HCT116 (cell line): ENCODE data around the gene CDC42EP3. TPM values are rescaled to one million over a fixed set of nuclear protein-coding genes. Genes with fewer than 3 reads are reported as not detected.

Experiments used
- ATAC-seq: fragments of 200-7000 bp; cut with Tn5 transposase; 2 replicates; pipeline ENCODE4 v1.9.1; 2020; ENCODE audit warnings: mild to moderate bottlenecking, moderate library complexity
- BruUV-seq: library from RNA; stranded (reverse); fragments of 400-500 nt; replicated peaks from 2 replicates; lab custom pipeline; 2021; lab: Mats Ljungman, UMichigan
- CTCF ChIA-PET: fragments of 300-600 bp; sonication (Branson Sonifier 250); formaldehyde crosslinking; loops from one replicate; lab custom pipeline; 2021; ENCODE audit warnings: antibody characterized with exemption; lab: Charles Lee
- POLR2A ChIA-PET: fragments of 300-600, 350-600 bp; sonication (Branson Sonifier 250); formaldehyde crosslinking; loops from one replicate; lab custom pipeline; 2021; ENCODE audit warnings: antibody characterized with exemption; lab: Charles Lee
- RAD21 ChIA-PET, 2 experiments: fragments of 300-600 bp; sonication (Branson Sonifier 250); formaldehyde crosslinking; loops; one replicate each; lab custom pipeline; 2023; ENCODE audit warnings: low total read pairs in 2 of 2; ENCODE audit not compliant: uncharacterized antibody in 2 of 2, unreplicated experiment in 2 of 2, low non-redundant PET in 1 of 2; lab: Charles Lee
- DNase-seq: peaks from one replicate; pipeline ENCODE4 v3.0.0-alpha.2; 2010; ENCODE audit warnings: low read depth, low spot score
- H2AFZ ChIP-seq: fragments of 200-600 bp; shearing (Covaris generic), sonication (generic); 2 replicates; pipeline ENCODE4 v1.6.1; 2017; ENCODE audit warnings: low read depth, mixed run types, mixed read lengths, antibody characterized with exemption, low read length; ENCODE audit not compliant: poor library complexity, severe bottlenecking
- H3K27ac ChIP-seq: 2 replicates; pipeline ENCODE4 v1.5.1; 2012; ENCODE audit warnings: low read depth, low read length
- H3K27me3 ChIP-seq: fragments of 200-600 bp; sonication (generic); 2 replicates; pipeline ENCODE4 v1.6.1; 2016; ENCODE audit warnings: mixed run types, low read length, mixed read lengths; ENCODE audit not compliant: insufficient read depth
- H3K36me3 ChIP-seq, 2 experiments: fragments of 200-500 bp in 1 of 2; fragments of 200-600 bp in 1 of 2; sonication (Bioruptor generic) in 1 of 2; sonication (generic) in 1 of 2; 2 replicates each; pipeline versions ENCODE4 v1.5.1 to v1.6.1; 2014 to 2016; ENCODE audit warnings: low read length in 2 of 2, inconsistent platforms in 1 of 2, mixed read lengths in 1 of 2, mixed run types in 1 of 2; ENCODE audit not compliant: insufficient read depth in 2 of 2, control insufficient read depth in 1 of 2
- H3K4me1 ChIP-seq, 2 experiments: fragments of 200-600 bp in 1 of 2; sonication (generic) in 1 of 2; 2 replicates each; pipeline versions ENCODE4 v1.5.1 to v1.6.1; 2012 to 2017; ENCODE audit warnings: low read length in 2 of 2, inconsistent platforms in 1 of 2, mild to moderate bottlenecking in 1 of 2, mixed read lengths in 1 of 2, mixed run types in 1 of 2, moderate library complexity in 1 of 2; ENCODE audit not compliant: insufficient read depth in 2 of 2, control insufficient read depth in 1 of 2
- H3K4me2 ChIP-seq: fragments of 200-600 bp; sonication (generic); 2 replicates; pipeline ENCODE4 v1.6.1; 2017; ENCODE audit warnings: mixed run types, low read length, mixed read lengths
- H3K4me3 ChIP-seq, 2 experiments: fragments of 200-600 bp in 1 of 2; sonication (generic) in 1 of 2; replicated peaks in 1 of 2; 2 replicates each; pipeline ENCODE4 v1.5.1; 2011 to 2016; ENCODE audit warnings: low read length in 2 of 2, control low read depth in 1 of 2, low read depth in 1 of 2, mild to moderate bottlenecking in 1 of 2, mixed read lengths in 1 of 2, mixed run types in 1 of 2
- H3K79me2 ChIP-seq: fragments of 200-600 bp; sonication (generic); 2 replicates; pipeline ENCODE4 v1.6.1; 2017; ENCODE audit warnings: mild to moderate bottlenecking, mixed run types, low read length, moderate library complexity, mixed read lengths; ENCODE audit not compliant: insufficient read depth
- H3K9ac ChIP-seq: fragments of 200-600 bp; sonication (generic); 2 replicates; pipeline ENCODE4 v1.6.1; 2016; ENCODE audit warnings: low read length, mixed read lengths
- H3K9me2 ChIP-seq: fragments of 200-600 bp; sonication (generic), shearing (Covaris generic); 2 replicates; pipeline ENCODE4 v1.6.1; 2017; ENCODE audit warnings: mixed run types, mild to moderate bottlenecking, moderate library complexity; ENCODE audit not compliant: insufficient read depth
- H3K9me3 ChIP-seq, 2 experiments: fragments of 200-500 bp in 1 of 2; fragments of 200-600 bp in 1 of 2; sonication (Bioruptor generic) in 1 of 2; sonication (generic) in 1 of 2; 2 replicates each; pipeline ENCODE4 v1.6.1; 2014 to 2017; ENCODE audit warnings: low read length in 2 of 2, mixed read lengths in 2 of 2, inconsistent platforms in 1 of 2, low read depth in 1 of 2, mild to moderate bottlenecking in 1 of 2, mixed run types in 1 of 2, moderate library complexity in 1 of 2; ENCODE audit not compliant: control insufficient read depth in 1 of 2, insufficient read depth in 1 of 2
- H4K20me1 ChIP-seq: fragments of 200-600 bp; sonication (generic), shearing (Covaris generic); 2 replicates; pipeline ENCODE4 v1.6.1; 2017; ENCODE audit warnings: mixed run types, mild to moderate bottlenecking, moderate library complexity; ENCODE audit not compliant: insufficient read depth
- CBX3 ChIP-seq: IDR thresholded peaks from 2 replicates; pipeline ENCODE4 v1.6.1; 2012; ENCODE audit warnings: low read depth
- CEBPB ChIP-seq: IDR thresholded peaks from 2 replicates; pipeline ENCODE4 v1.6.1; 2012; ENCODE audit warnings: low read depth
- EGR1 ChIP-seq: IDR thresholded peaks from 2 replicates; pipeline ENCODE4 v1.6.1; 2012; ENCODE audit warnings: low read depth
- ELF1 ChIP-seq: IDR thresholded peaks from 2 replicates; pipeline ENCODE4 v1.6.1; 2012; ENCODE audit warnings: low read depth, borderline replicate concordance
- EZH2phosphoT487 ChIP-seq: fragments of 200-600 bp; IDR thresholded peaks from 2 replicates; pipeline ENCODE4 v1.6.1; 2018; ENCODE audit warnings: antibody characterized with exemption, borderline replicate concordance
- FOSL1 ChIP-seq: IDR thresholded peaks from 2 replicates; pipeline ENCODE4 v1.6.1; 2012; ENCODE audit warnings: low read depth
- JUND ChIP-seq: IDR thresholded peaks from 2 replicates; pipeline ENCODE4 v1.6.1; 2012
- POLR2A ChIP-seq: IDR thresholded peaks from 2 replicates; pipeline ENCODE4 v1.7.0; 2011; ENCODE audit warnings: borderline replicate concordance; ENCODE audit not compliant: insufficient read depth, insufficient read length; ENCODE audit errors: extremely low read depth
- RAD21 ChIP-seq: IDR thresholded peaks from 2 replicates; pipeline ENCODE4 v1.6.1; 2012; ENCODE audit warnings: low read depth, mild to moderate bottlenecking
- SIN3A ChIP-seq: IDR thresholded peaks from 2 replicates; pipeline ENCODE4 v1.6.1; 2012; ENCODE audit warnings: low read depth
- SP1 ChIP-seq: IDR thresholded peaks from 2 replicates; pipeline ENCODE4 v1.6.1; 2012; ENCODE audit warnings: low read depth
- SRF ChIP-seq: IDR thresholded peaks from 2 replicates; pipeline ENCODE4 v1.6.1; 2012; ENCODE audit warnings: low read depth
- TCF7L2 ChIP-seq: IDR thresholded peaks from 2 replicates; pipeline ENCODE4 v1.7.0; 2011; ENCODE audit warnings: borderline replicate concordance, inconsistent platforms; ENCODE audit not compliant: insufficient read depth, insufficient read length; ENCODE audit errors: extremely low read depth
- YY1 ChIP-seq: IDR thresholded peaks from 2 replicates; pipeline ENCODE4 v1.6.1; 2011; ENCODE audit warnings: low read length, low read depth, moderate library complexity, mild to moderate bottlenecking; ENCODE audit not compliant: insufficient replicate concordance; ENCODE audit errors: extremely low read depth
- ZFX ChIP-seq: fragments of 450-650 bp; IDR thresholded peaks from 2 replicates; pipeline ENCODE4 v1.6.1; 2017
- ZNF274 ChIP-seq: fragments of 200-500 bp; sonication (Bioruptor generic); IDR thresholded peaks from 2 replicates; pipeline ENCODE4 v1.6.1; 2014; ENCODE audit warnings: mild to moderate bottlenecking, low read depth, low read length, inconsistent platforms
- intact Hi-C: fragments of 100-400 bp; cut with micrococcal nuclease; formaldehyde crosslinking; loops from 2 replicates; pipeline ENCODE4 v1.10.0; 2022
- total RNA-seq: library from RNA; stranded (reverse); gene quantifications from one replicate; pipeline ENCODE4 v1.2.1, GENCODE V29; 2021; ENCODE audit not compliant: unreplicated experiment
- TF ChIP-seq, protein P1 (sequence below): IDR thresholded peaks from 2 replicates; pipeline ENCODE4 v1.6.1; 2012

CDC42EP3 gene
- total RNA-seq, 1 experiment from 2014 or later: 38.2 TPM

DNA sequence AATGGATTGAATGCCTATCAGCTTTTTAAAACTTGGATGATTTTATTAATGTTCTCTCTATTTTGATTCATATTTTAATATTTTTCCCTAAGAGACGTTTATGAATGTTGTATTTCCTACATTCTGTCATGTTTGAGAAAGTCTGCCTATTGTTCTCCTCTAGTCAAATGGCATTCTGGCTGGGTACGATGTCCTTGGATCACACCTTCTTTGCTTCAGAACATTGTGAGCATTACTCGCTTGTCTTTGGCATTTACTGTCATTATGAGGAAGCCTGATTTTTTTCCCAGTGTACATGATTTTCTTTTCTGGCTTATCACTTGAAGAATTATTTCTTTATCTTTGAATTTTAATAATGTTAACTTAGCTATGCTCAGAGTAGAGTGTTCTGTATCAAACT is 78.4 kb downstream of the CDC42EP3 start:
- Histone ChIP-seq H3K27ac (no peak overlapping the region), H3K27me3 (no peaks in the 10 kb centered on the region), H4K20me1 (no peaks in the 10 kb centered on the region), H3K9ac (no peak overlapping the region), H3K36me3 (no peaks in the 10 kb centered on the region), H3K4me3 (no peak overlapping the region), H3K79me2 (no peaks in the 10 kb centered on the region), H3K9me2 (no peaks in the 10 kb centered on the region), H2AFZ (no peak overlapping the region), H3K4me2 (no peak overlapping the region), H3K4me1 (peaks cover 25 to 38% of the 10 kb centered on the region in 2 experiments), H3K9me3 (peaks cover 4 to 6% of the 10 kb centered on the region in 2 experiments; a peak in 2 of 4 replicates)
- BruUV-seq: no TSS peak
- intact Hi-C loops: no loop called here
- ATAC-seq (no peak), DNase-seq (no peak)
- RAD21 ChIA-PET: no interaction called here
- POLR2A ChIA-PET: no interaction called here
- CTCF ChIA-PET: no interaction called here
- no peak for TF ChIP-seq SRF
- no peak for TF ChIP-seq CBX3
- TF ChIP-seq POLR2A: no peak
- no peak for TF ChIP-seq ELF1
- TF ChIP-seq SIN3A: no peak
- TF ChIP-seq ZNF274: no peak
- TF ChIP-seq EGR1: no peak
- no peak for TF ChIP-seq CEBPB
- TF ChIP-seq TCF7L2: no peak
- TF ChIP-seq, protein P1, sequence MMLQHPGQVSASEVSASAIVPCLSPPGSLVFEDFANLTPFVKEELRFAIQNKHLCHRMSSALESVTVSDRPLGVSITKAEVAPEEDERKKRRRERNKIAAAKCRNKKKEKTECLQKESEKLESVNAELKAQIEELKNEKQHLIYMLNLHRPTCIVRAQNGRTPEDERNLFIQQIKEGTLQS: no peak
- no peak for TF ChIP-seq JUND
- TF ChIP-seq FOSL1: no peak
- TF ChIP-seq RAD21: no peak
- no peak for TF ChIP-seq EZH2phosphoT487
- no peak for TF ChIP-seq SP1
- TF ChIP-seq ZFX: no peak
- no peak for TF ChIP-seq YY1
